ENCODE results near the gene PI4K2A. TPM values are rescaled to one million over a fixed set of nuclear protein-coding genes. Genes with fewer than 3 reads are reported as not detected.
"Not testable (repeated sequence)": the region's sequence is repeated elsewhere in the genome, so short reads cannot be mapped to it uniquely, and the experiment has no call there.

Gene PI4K2A
- total and polyA plus RNA-seq, 2 donors (not counting 1 experiment from before 2014, with no cell fraction given), result 26.6 to 30.7 TPM

DNA sequence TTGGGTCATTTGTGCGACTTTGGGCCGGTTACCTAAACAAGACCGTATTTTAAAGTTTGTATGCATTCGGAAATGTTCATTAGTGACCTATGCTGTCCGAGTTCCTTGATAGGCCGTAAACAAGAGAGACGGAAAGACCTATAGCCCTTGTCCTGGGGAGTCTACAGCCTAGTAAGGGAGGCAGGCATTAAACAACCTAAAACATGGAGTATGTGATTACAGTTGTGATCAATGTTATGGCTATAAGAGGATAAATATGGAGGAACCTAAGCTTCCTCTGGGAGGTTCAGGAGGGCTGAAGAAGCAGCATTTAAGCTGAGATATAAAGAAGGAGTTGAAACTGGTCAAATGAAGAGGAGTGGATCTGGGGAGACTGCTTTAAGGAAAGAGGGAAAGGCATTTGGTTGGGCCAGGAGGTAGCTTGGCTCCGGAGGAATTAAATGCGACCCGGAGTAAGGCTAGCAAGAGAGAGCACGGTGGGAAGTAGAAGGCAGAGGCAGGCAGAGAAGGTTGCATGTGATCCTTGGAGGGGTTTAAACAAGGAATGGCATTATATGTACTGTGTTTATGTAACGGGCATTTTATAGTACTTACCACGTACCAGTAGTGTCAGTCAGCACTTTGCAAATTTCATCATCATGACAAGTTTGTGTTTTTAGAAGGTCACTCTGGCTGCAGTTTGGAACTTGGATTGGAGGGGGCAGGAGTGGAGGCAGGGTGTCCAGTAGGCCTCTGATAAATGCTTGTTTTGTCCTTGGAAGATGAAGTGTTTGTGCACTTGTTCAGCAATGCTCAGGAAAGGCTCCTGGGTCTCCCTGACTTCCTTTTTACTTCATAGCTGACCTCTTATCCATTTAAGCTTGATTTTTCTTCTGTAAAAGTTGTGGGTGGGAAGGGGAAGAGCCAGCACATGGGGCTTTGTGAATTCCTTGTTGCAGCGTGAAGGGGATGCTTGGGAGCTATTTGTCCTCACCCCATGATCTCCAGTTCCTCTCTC, 47.6 kb downstream of the PI4K2A start:
- H4K20me1 ChIP-seq (ENCODE audit: control insufficient read depth, extremely low read depth, insufficient read depth, low read length), result no peaks in the 10 kb centered on the region
- H3K4me3 ChIP-seq (replicated peaks in 1 of 4; ENCODE audit: control extremely low read depth in 1 of 4, insufficient read depth in 1 of 4, low read depth in 3 of 4, low read length in 4 of 4), result peak overlapping the region in 1 of 4 experiments; percentile 18
- H3K36me3 ChIP-seq (ENCODE audit: control insufficient read depth, insufficient read depth, low read length), result no peaks in the 10 kb centered on the region
- no peak overlapping the region for H2AFZ ChIP-seq (ENCODE audit: low read length)
- peak overlapping the region; percentile 93 for H3K27ac ChIP-seq (ENCODE audit: insufficient read depth, low read length)
- H3K79me2 ChIP-seq (ENCODE audit: control insufficient read depth, insufficient read depth, low read length), result peaks cover 29% of the 10 kb centered on the region
- peaks cover 25% of the 10 kb centered on the region for H3K4me1 ChIP-seq (ENCODE audit: control insufficient read depth, extremely low read depth, insufficient read depth, low read length)
- peak overlapping the region; percentile 76 for H3K4me2 ChIP-seq (ENCODE audit: extremely low read depth, insufficient read depth, low read length)
- H3K9me3 ChIP-seq (ENCODE audit: control insufficient read depth, insufficient read depth, low read depth, low read length), result no peaks in the 10 kb centered on the region
- peak; percentile 67 to 97 for DNase-seq (ENCODE audit: low read depth in 2 of 2)
- peak overlapping the region; percentile 54 for H3K9ac ChIP-seq (ENCODE audit: insufficient read depth, low read length)
- TF ChIP-seq, protein P1, sequence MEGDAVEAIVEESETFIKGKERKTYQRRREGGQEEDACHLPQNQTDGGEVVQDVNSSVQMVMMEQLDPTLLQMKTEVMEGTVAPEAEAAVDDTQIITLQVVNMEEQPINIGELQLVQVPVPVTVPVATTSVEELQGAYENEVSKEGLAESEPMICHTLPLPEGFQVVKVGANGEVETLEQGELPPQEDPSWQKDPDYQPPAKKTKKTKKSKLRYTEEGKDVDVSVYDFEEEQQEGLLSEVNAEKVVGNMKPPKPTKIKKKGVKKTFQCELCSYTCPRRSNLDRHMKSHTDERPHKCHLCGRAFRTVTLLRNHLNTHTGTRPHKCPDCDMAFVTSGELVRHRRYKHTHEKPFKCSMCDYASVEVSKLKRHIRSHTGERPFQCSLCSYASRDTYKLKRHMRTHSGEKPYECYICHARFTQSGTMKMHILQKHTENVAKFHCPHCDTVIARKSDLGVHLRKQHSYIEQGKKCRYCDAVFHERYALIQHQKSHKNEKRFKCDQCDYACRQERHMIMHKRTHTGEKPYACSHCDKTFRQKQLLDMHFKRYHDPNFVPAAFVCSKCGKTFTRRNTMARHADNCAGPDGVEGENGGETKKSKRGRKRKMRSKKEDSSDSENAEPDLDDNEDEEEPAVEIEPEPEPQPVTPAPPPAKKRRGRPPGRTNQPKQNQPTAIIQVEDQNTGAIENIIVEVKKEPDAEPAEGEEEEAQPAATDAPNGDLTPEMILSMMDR (conservative IDR thresholded peaks at IDR 0.05 in 1 of 2, IDR thresholded peaks at IDR 0.05 in 1 of 2; ENCODE audit: low read depth in 1 of 2, low read length in 2 of 2), result no peak
- no peaks in the 10 kb centered on the region for H3K27me3 ChIP-seq (ENCODE audit: control insufficient read depth, insufficient read depth, low read length)

DNA sequence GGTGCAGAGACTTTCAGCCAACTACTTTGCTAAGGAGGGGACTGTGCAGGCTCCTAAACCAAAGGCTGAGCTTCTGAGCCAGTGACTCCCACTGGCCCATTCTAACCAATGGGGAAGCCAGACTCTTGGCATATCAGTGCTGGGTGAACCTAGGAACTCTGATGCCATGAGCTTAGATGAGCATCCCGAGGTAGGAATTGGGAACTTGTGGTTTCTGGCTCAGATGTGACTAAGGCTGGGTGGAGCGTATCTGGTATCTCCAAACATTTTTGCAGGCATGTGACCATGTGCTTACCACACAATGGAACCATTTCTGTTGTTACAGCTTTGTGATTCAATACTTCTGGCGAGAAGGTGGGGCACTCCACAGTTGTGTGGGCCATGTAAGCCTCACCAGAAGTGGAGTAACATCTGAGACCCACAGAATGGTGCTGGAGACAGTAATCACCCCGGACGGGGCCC, 49.1 kb downstream of the PI4K2A start:
- H3K27me3 ChIP-seq (ENCODE audit: control insufficient read depth, insufficient read depth, low read length), result no peaks in the 10 kb centered on the region
- peaks cover 20% of the 10 kb centered on the region for H3K79me2 ChIP-seq (ENCODE audit: control insufficient read depth, insufficient read depth, low read length)
- DNase-seq (ENCODE audit: low read depth in 2 of 2), result peak; percentile 96 to 98
- no peaks in the 10 kb centered on the region for H3K9me3 ChIP-seq (ENCODE audit: control insufficient read depth, insufficient read depth, low read depth, low read length)
- H3K9ac ChIP-seq (ENCODE audit: insufficient read depth, low read length), result no peak overlapping the region
- no peak for TF ChIP-seq EZH2 (IDR thresholded peaks at IDR 0.05; ENCODE audit: low read length, missing control alignments)
- TF ChIP-seq, protein P1 (conservative IDR thresholded peaks at IDR 0.05 in 1 of 2, IDR thresholded peaks at IDR 0.05 in 1 of 2; ENCODE audit: low read depth in 1 of 2, low read length in 2 of 2), result no peak
- no peak overlapping the region for H3K4me2 ChIP-seq (ENCODE audit: extremely low read depth, insufficient read depth, low read length)
- peaks cover 17% of the 10 kb centered on the region for H3K4me1 ChIP-seq (ENCODE audit: control insufficient read depth, extremely low read depth, insufficient read depth, low read length)
- no peak overlapping the region for H3K4me3 ChIP-seq (replicated peaks in 1 of 4; ENCODE audit: control extremely low read depth in 1 of 4, insufficient read depth in 1 of 4, low read depth in 3 of 4, low read length in 4 of 4)
- H4K20me1 ChIP-seq (ENCODE audit: control insufficient read depth, extremely low read depth, insufficient read depth, low read length), result no peaks in the 10 kb centered on the region
- peak overlapping the region; percentile 21 for H2AFZ ChIP-seq (ENCODE audit: low read length)
- no peaks in the 10 kb centered on the region for H3K36me3 ChIP-seq (ENCODE audit: control insufficient read depth, insufficient read depth, low read length)
- peak overlapping the region; percentile 93 for H3K27ac ChIP-seq (ENCODE audit: insufficient read depth, low read length)

DNA sequence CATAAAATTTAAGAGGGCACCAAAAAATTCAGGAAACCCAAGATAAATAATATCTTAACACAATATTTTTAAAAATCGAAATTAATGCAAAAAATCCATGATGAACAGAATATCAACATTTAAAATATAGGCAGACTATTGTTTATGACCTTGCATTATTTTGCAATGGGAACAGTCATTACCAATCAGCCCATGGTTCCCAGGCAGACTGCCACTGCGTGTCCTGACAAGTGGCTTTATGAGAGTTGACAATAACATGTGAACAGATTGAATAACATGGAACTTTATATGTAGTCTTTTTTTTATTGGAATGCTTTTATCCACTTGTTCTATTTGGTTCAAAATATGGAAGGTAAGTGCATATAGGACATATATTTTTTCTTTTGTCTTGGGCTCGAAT, 49.7 kb downstream of the PI4K2A start:
- peaks cover 15% of the 10 kb centered on the region for H3K79me2 ChIP-seq (ENCODE audit: control insufficient read depth, insufficient read depth, low read length)
- H3K9ac ChIP-seq (ENCODE audit: insufficient read depth, low read length), result no peak overlapping the region
- no peak overlapping the region for H2AFZ ChIP-seq (ENCODE audit: low read length)
- TF ChIP-seq EZH2 (IDR thresholded peaks at IDR 0.05; ENCODE audit: low read length, missing control alignments), result no peak
- TF ChIP-seq, protein P1 (conservative IDR thresholded peaks at IDR 0.05 in 1 of 2, IDR thresholded peaks at IDR 0.05 in 1 of 2; ENCODE audit: low read depth in 1 of 2, low read length in 2 of 2), result no peak
- no peaks in the 10 kb centered on the region for H3K36me3 ChIP-seq (ENCODE audit: control insufficient read depth, insufficient read depth, low read length)
- H3K4me3 ChIP-seq (replicated peaks in 1 of 4; ENCODE audit: control extremely low read depth in 1 of 4, insufficient read depth in 1 of 4, low read depth in 3 of 4, low read length in 4 of 4), result no peak overlapping the region
- H4K20me1 ChIP-seq (ENCODE audit: control insufficient read depth, extremely low read depth, insufficient read depth, low read length), result no peaks in the 10 kb centered on the region
- peaks cover 17% of the 10 kb centered on the region for H3K4me1 ChIP-seq (ENCODE audit: control insufficient read depth, extremely low read depth, insufficient read depth, low read length)
- H3K9me3 ChIP-seq (ENCODE audit: control insufficient read depth, insufficient read depth, low read depth, low read length), result no peaks in the 10 kb centered on the region
- peak overlapping the region; percentile 93 for H3K27ac ChIP-seq (ENCODE audit: insufficient read depth, low read length)
- no peak overlapping the region for H3K4me2 ChIP-seq (ENCODE audit: extremely low read depth, insufficient read depth, low read length)
- no peaks in the 10 kb centered on the region for H3K27me3 ChIP-seq (ENCODE audit: control insufficient read depth, insufficient read depth, low read length)
- DNase-seq (ENCODE audit: low read depth in 2 of 2), result no peak

DNA sequence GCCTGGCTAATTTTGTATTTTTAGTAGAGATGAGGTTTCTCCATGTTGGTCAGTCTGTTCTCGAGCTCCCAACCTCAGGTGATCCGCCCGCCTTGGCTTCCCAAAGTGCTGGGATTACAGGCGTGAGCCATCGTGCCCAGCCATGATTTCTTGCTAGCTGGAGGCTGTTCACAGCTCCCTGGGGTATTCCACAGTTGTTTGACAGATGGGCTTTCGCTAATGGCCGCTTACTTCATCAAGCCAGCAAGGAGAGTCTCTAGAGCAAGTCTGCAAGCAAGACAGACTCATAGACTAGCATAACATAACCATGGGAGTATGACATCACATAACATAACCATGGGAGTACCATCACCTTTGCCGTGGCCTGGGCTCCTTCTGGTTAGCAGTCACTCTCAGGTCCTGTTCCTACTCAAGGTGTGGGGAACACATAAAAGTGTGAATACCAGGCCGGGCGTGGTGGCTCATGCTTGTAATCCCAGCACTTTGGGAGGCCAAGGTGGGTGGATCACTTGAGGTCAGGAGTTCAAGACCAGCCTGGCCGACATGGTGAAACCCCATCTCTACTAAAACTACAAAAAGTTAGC, 57.7 kb downstream of the PI4K2A start:
- DNase-seq (ENCODE audit: low read depth in 2 of 2); H3K27me3 ChIP-seq (ENCODE audit: control insufficient read depth, insufficient read depth, low read length); H3K4me3 ChIP-seq (replicated peaks in 1 of 4; ENCODE audit: control extremely low read depth in 1 of 4, insufficient read depth in 1 of 4, low read depth in 3 of 4, low read length in 4 of 4); H3K79me2 ChIP-seq (ENCODE audit: control insufficient read depth, insufficient read depth, low read length); H4K20me1 ChIP-seq (ENCODE audit: control insufficient read depth, extremely low read depth, insufficient read depth, low read length); H3K4me2 ChIP-seq (ENCODE audit: extremely low read depth, insufficient read depth, low read length); H2AFZ ChIP-seq (ENCODE audit: low read length); H3K4me1 ChIP-seq (ENCODE audit: control insufficient read depth, extremely low read depth, insufficient read depth, low read length); H3K9me3 ChIP-seq (ENCODE audit: control insufficient read depth, insufficient read depth, low read depth, low read length); H3K9ac ChIP-seq (ENCODE audit: insufficient read depth, low read length); H3K36me3 ChIP-seq (ENCODE audit: control insufficient read depth, insufficient read depth, low read length); H3K27ac ChIP-seq (ENCODE audit: insufficient read depth, low read length): not testable (repeated sequence)

Measured in fibroblast of lung (primary cell).